Measurements from ENCODE around the gene SETDB1. TPM values are rescaled to one million over a fixed set of nuclear protein-coding genes. Genes with fewer than 3 reads are reported as not detected.
A peak's percentile ranks its signal among the peaks of the same experiment; 100 is the strongest.

The SETDB1 gene
- total RNA-seq, 1 donor from 2014 or later: 47.5 TPM

DNA sequence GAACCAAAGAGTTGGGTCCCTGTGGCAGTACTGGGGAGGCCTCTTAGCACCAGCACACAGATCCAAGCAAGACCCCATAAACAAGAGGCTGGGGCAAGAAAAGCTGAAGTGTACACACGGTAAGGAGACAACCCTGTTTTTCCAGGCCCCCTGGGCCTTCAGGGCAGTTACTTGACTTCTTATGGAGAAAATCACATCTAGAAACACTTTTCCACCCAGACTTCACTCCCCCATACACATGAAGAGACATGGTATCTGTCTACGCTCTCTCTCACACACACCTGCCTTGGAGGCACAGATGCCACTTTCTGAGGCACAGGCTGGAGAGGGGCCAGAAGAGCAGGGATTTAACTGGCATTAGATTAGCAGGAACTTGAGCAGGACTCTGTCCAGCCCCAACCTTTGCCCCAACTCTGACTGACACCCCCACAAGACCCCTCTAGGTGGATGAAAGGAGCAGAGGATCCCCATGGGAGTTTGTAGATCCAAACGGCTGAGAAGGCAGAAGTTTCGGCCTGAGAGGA, 46.3 kb downstream of the SETDB1 start:
- Histone ChIP-seq H3K9ac (ENCODE audit: low read depth in 1 of 3, low read length in 3 of 3) (peak overlapping the region; percentile 54 to 92 (median 56)), H3K4me3 (ENCODE audit: low read length in 3 of 3) (peak overlapping the region; percentile 83 to 92 (median 89)), H3K4me1 (ENCODE audit: control insufficient read depth in 3 of 3, insufficient read depth in 3 of 3, low read length in 3 of 3) (peaks cover 42 to 49% (median 42%) of the 10 kb centered on the region in 3 donors)

DNA sequence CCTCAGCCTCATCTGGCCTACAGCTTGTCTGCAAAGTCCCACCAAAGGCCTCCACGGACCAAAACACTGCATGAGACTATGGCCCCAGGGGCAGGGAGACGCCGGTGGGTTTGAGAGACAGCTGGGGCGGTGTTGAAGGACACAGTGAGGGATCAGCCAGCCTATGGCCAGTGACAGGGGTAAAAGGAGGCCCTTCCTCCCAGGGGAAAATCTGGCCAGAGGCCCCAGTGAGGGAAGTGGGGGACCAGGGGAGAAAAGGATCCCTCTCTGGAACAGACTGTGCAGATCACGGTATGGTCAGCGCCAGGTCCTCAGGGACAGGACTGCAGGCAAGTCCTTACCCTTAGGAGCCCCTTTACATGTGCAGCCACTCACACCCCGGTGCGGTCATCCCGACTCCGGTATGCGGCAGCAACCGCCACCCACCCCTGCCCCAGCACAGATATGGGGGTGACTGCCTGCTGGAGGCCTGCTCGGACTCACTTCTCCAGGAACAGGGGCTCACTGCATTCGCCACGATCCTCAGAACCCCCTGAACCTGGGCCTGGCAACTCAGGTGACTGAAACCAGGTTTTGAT, 47.2 kb downstream of the SETDB1 start:
- H3K4me1 ChIP-seq (ENCODE audit: control insufficient read depth in 3 of 3, insufficient read depth in 3 of 3, low read length in 3 of 3): peaks cover 44 to 56% (median 44%) of the 10 kb centered on the region in 3 donors
- peak overlapping the region; percentile 83 to 92 (median 89) for H3K4me3 ChIP-seq (ENCODE audit: low read length in 3 of 3)
- H3K9ac ChIP-seq (ENCODE audit: low read depth in 1 of 3, low read length in 3 of 3): peak overlapping the region; percentile 87 to 95 (median 92)
- H3K36me3 ChIP-seq (ENCODE audit: control insufficient read depth in 3 of 3, insufficient read depth in 3 of 3, low read length in 3 of 3): peaks cover 5 to 13% (median 6%) of the 10 kb centered on the region in 3 donors
- no peaks in the 10 kb centered on the region for H3K9me3 ChIP-seq (ENCODE audit: control insufficient read depth in 3 of 3, low read length in 3 of 3)
- peak overlapping the region; percentile 79 for H3K27ac ChIP-seq (ENCODE audit: low read depth, low read length)
- no peaks in the 10 kb centered on the region for H3K27me3 ChIP-seq (ENCODE audit: control insufficient read depth in 3 of 3, insufficient read depth in 3 of 3, low read length in 3 of 3)

More for the DNA sequence above, 46.3 kb downstream of the SETDB1 start:
- no peaks in the 10 kb centered on the region for H3K27me3 ChIP-seq (ENCODE audit: control insufficient read depth in 3 of 3, insufficient read depth in 3 of 3, low read length in 3 of 3)
- no peaks in the 10 kb centered on the region for H3K9me3 ChIP-seq (ENCODE audit: control insufficient read depth in 3 of 3, low read length in 3 of 3)
- peak overlapping the region; percentile 79 for H3K27ac ChIP-seq (ENCODE audit: low read depth, low read length)
- peaks cover 14 to 21% (median 14%) of the 10 kb centered on the region in 3 donors for H3K36me3 ChIP-seq (ENCODE audit: control insufficient read depth in 3 of 3, insufficient read depth in 3 of 3, low read length in 3 of 3)

DNA sequence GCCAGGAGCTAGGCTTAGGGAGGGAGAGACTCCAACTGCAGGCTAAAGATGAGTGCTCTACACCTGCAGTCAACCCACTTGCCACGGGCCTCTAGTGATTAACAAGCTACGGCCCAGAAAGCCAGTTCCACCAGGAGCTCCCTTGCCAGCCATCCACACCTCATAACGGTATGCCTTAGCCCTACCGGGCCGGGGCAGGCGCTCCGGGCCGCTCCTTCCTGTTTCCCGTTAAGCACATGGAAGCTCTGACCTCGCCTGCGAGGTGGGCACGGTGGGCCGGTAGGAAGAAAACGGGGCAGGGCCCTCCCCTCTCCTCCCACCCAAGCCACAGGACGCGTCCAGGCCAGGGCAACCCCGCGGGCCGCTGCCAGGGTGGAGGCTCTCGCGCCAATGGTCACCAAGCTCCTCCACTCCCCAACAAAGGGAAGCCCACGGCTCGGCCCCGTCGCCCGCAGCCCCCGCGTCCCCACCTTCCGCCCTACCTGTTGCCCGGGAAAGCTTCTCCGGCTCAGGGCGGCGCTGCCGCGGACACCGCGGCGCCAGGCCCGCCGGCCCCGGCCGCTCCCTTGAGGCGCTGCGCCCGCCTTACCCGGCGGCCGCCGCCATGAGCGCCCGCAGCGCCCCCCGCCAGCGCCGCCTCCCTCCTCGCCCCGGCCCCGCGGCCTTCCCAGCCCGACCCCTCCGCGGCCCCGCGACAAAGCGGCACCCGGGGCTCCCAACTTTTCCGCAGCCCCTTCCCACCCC, 47.8 kb downstream of the SETDB1 start:
- Histone ChIP-seq H3K27me3 (ENCODE audit: control insufficient read depth in 3 of 3, insufficient read depth in 3 of 3, low read length in 3 of 3) (no peaks in the 10 kb centered on the region), H3K9ac (ENCODE audit: low read depth in 1 of 3, low read length in 3 of 3) (peak overlapping the region; percentile 87 to 95 (median 92)), H3K27ac (ENCODE audit: low read depth, low read length) (peak overlapping the region; percentile 79), H3K4me1 (ENCODE audit: control insufficient read depth in 3 of 3, insufficient read depth in 3 of 3, low read length in 3 of 3) (peaks cover 44 to 57% (median 44%) of the 10 kb centered on the region in 3 donors), H3K9me3 (ENCODE audit: control insufficient read depth in 3 of 3, low read length in 3 of 3) (no peaks in the 10 kb centered on the region), H3K4me3 (ENCODE audit: low read length in 3 of 3) (peak overlapping the region; percentile 83 to 92 (median 89)), H3K36me3 (ENCODE audit: control insufficient read depth in 3 of 3, insufficient read depth in 3 of 3, low read length in 3 of 3) (peaks cover 0 to 6% (median 0%) of the 10 kb centered on the region in 3 donors)

DNA sequence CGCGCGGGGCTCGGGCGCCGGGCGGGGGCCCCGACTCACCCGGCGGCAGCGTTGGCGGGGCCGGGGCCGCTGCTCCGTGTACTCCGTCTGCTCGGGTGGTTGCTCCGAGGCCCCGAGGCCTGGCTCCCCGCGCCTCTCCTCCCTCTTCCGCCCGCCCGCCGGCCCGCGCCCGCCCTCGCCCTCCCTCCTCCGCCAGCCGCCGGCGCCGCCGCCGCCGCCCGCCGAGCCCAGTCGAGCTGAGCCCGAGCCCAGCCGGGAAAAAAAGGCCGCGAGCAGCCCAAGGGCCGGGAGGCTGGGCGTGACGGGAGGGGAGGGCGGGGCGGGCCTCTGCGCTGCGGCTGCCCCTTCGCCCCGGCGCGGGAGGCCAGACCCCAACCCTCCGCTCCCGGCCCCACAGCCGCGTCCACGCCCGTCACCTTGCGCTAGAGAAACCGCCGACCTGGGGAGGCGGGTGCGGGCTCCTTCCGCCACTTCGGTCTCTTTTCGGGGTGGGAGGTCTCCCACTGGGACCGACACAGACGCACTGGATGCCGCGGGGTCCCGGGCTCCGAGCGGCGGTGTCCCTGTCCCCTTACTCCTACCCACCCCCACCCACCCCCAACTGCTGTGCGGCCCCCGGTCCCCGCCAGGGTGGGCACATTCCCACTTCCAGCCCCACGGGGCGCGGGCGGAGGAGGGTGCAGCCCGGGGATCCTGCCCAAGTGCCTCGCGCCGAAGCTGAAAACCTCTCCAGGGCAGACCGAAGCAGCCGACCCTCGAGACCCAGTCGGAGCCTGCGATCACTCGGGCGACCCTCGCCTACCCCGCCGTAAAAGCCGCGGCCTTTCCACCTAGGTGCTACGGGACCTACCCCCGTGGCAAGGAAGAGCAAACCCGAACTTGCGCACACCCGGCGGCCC, 48.7 kb downstream of the SETDB1 start, which contains the start of gene CERS2:
TSS of gene CERS2 (minus strand) at position 256 of the 899 bp plus-strand sequence. CDS start 5,745 bp downstream, outside the sequence.
- peak within 1 kb of the TSS; percentile 83 to 92 (median 89) for H3K4me3 ChIP-seq (ENCODE audit: low read length in 3 of 3)
- H3K9ac ChIP-seq (ENCODE audit: low read depth in 1 of 3, low read length in 3 of 3): peak within 1 kb of the TSS; percentile 87 to 95 (median 92)
- H3K36me3 ChIP-seq (ENCODE audit: control insufficient read depth in 3 of 3, insufficient read depth in 3 of 3, low read length in 3 of 3): peaks cover 0 to 5% (median 0%) of the 10 kb centered on the region in 3 donors
- H3K27ac ChIP-seq (ENCODE audit: low read depth, low read length): peak within 1 kb of the TSS; percentile 79
- no peaks in the 10 kb centered on the region for H3K9me3 ChIP-seq (ENCODE audit: control insufficient read depth in 3 of 3, low read length in 3 of 3)
- H3K4me1 ChIP-seq (ENCODE audit: control insufficient read depth in 3 of 3, insufficient read depth in 3 of 3, low read length in 3 of 3): peaks cover 46 to 60% (median 51%) of the 10 kb centered on the region in 3 donors
- no peaks in the 10 kb centered on the region for H3K27me3 ChIP-seq (ENCODE audit: control insufficient read depth in 3 of 3, insufficient read depth in 3 of 3, low read length in 3 of 3)

DNA sequence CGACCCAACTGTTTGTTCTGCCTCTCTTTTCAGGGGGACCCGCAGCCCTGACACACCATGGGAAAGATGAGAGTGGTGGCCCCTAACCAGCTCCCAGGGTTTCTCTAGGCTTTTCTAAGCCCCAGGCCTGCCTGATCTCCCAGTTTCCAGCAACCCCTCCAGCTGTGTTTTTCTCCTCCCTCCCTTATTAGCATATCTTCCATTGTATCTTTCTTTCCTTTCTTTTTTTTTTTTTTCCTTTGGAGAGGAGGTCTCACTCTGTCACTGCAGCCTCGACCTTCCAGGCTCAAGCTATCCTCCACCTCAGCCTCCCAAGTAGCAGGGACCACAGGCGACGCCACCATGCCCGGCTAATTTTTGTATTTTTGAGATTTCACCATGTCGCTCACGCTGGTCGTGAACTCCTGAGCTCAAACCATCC, 50.2 kb downstream of the SETDB1 start:
- no peaks in the 10 kb centered on the region for H3K9me3 ChIP-seq (ENCODE audit: control insufficient read depth in 3 of 3, low read length in 3 of 3)
- H3K27ac ChIP-seq (ENCODE audit: low read depth, low read length): peak overlapping the region; percentile 66
- H3K36me3 ChIP-seq (ENCODE audit: control insufficient read depth in 3 of 3, insufficient read depth in 3 of 3, low read length in 3 of 3): peaks cover 0 to 5% (median 0%) of the 10 kb centered on the region in 3 donors
- peaks cover 33 to 45% (median 40%) of the 10 kb centered on the region in 3 donors for H3K4me1 ChIP-seq (ENCODE audit: control insufficient read depth in 3 of 3, insufficient read depth in 3 of 3, low read length in 3 of 3)
- H3K4me3 ChIP-seq (ENCODE audit: low read length in 3 of 3): no peak overlapping the region
- no peaks in the 10 kb centered on the region for H3K27me3 ChIP-seq (ENCODE audit: control insufficient read depth in 3 of 3, insufficient read depth in 3 of 3, low read length in 3 of 3)
- H3K9ac ChIP-seq (ENCODE audit: low read depth in 1 of 3, low read length in 3 of 3): peak overlapping the region in 1 of 3 donors; percentile 51

DNA sequence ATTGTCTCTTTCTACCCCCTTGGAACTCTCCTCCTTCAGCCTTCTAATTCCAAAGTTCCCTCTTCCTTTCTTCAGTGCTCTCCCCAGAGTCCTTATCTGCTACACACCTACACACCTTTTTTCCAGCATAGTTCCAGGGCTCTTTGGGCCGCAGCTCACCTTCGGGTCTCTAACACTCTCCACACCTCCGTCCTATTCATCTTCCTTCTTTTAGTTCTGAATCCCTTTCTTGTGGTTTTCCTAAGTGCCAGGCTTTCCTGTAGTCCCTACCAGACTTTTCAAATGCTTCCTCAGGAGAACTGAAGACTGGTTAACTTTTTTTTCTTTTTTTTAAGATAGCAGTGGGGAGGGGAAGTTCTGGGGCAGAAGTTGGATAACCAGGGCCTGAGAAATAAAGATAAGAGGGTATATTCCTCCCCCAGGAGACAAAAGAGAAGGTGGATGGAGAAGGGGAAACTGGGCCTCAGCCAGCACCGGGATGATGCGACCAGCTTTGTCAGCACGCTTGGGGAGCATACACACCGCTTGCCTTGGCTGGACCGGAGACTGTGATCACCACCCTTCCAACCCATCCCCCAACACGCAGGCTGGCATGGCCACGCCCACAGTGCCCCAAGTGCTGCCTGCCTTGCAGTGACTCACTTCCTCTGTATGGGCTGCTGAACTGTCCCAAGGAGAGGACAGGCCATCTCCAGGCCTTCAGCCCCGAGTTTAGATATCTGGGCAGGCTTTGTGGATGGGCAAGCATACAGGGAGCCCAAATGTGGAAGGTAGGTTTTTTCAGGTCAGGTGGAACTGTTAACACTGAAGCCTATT, 50.9 kb downstream of the SETDB1 start:
- Histone ChIP-seq H3K9ac (ENCODE audit: low read depth in 1 of 3, low read length in 3 of 3) (peak overlapping the region; percentile 7 to 45 (median 40)), H3K36me3 (ENCODE audit: control insufficient read depth in 3 of 3, insufficient read depth in 3 of 3, low read length in 3 of 3) (peaks cover 0 to 2% (median 0%) of the 10 kb centered on the region in 3 donors), H3K4me3 (ENCODE audit: low read length in 3 of 3) (peak overlapping the region in 2 of 3 donors; percentile 30 to 49), H3K9me3 (ENCODE audit: control insufficient read depth in 3 of 3, low read length in 3 of 3) (no peaks in the 10 kb centered on the region), H3K4me1 (ENCODE audit: control insufficient read depth in 3 of 3, insufficient read depth in 3 of 3, low read length in 3 of 3) (peaks cover 26 to 39% (median 33%) of the 10 kb centered on the region in 3 donors), H3K27me3 (ENCODE audit: control insufficient read depth in 3 of 3, insufficient read depth in 3 of 3, low read length in 3 of 3) (no peaks in the 10 kb centered on the region), H3K27ac (ENCODE audit: low read depth, low read length) (peak overlapping the region; percentile 66)

DNA sequence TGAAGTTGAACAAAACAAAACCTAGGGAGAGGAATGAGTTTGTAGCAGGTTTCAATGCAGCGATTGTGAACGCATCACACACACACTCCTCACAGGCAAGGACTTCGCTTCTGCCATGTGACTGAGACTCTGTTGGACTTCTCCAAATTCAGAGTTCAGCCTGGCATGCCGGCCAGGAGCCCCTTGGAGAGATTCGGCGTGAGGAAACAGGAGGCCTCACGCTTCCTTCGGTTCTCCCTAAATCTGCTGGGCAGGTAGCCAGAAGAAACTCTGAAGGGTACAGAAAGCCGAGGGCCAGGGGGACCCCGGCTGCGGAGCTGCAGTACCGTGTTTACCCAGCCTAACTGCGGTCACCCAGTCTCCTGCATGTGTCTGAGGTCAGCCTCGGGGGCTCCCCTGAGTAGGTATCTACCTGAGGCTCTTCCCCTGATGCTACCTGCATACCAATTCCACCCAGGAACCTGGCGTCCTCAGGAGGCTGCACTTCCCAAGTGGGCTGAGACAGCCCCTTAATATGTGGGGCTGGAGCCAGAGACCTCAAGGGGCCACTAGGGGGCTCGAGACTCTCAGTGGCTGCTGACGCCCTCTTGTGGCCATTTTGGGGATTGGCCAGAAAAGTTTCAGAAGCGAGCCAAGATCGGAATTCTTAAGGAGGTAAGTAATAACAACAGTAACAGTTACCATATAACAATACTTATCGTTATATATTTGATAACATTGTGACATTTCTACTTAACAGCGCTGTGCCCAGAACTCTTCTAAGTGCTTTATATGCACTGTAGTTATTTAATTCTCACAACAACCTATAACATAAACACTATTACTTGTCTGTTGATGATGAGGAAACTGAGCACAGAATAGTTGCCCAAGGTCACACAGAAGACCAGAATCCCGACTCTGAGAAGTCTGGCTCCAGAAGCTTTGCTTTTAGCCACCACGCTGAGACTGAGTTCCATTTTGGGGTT, 53.2 kb downstream of the SETDB1 start:
- H3K9ac ChIP-seq (ENCODE audit: low read depth in 1 of 3, low read length in 3 of 3): peak overlapping the region in 2 of 3 donors; percentile 10 to 50

DNA sequence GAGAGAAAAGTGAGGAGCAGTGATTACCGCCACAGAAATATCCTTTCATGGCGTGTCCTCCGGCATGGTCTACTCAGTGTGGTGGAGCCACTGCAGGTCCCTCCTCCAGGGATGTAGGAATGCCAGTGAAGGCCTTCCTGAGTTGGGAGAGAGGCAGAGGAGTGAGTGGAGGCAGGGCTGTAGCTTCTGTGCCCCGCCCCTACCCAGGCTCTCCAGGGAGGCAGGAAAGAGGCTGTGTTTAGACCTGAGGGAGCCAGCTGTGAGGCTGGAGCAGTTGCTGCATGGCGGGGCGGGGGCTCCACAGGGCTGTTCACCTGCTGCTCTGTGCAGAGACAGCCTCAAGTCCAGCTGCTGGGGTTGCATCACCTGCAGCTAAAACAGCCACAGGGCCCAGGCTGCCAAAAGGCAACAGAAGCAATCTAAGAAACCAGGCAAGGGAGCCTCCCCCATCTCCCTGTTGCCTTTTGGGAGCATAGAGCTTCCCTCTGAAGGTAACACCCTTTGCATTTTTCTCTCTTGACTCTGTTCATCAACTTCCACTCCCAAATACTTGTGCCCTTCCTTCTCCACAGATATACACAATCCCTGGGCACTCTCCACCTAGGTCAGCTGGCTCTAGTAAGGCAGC, 55.1 kb downstream of the SETDB1 start:
- H3K9ac ChIP-seq (ENCODE audit: low read depth in 1 of 3, low read length in 3 of 3): no peak overlapping the region
- peaks cover 12 to 17% (median 13%) of the 10 kb centered on the region in 3 donors for H3K4me1 ChIP-seq (ENCODE audit: control insufficient read depth in 3 of 3, insufficient read depth in 3 of 3, low read length in 3 of 3)
- H3K36me3 ChIP-seq (ENCODE audit: control insufficient read depth in 3 of 3, insufficient read depth in 3 of 3, low read length in 3 of 3): no peaks in the 10 kb centered on the region
- no peaks in the 10 kb centered on the region for H3K9me3 ChIP-seq (ENCODE audit: control insufficient read depth in 3 of 3, low read length in 3 of 3)
- H3K27me3 ChIP-seq (ENCODE audit: control insufficient read depth in 3 of 3, insufficient read depth in 3 of 3, low read length in 3 of 3): no peaks in the 10 kb centered on the region
- H3K27ac ChIP-seq (ENCODE audit: low read depth, low read length): no peak overlapping the region
- H3K4me3 ChIP-seq (ENCODE audit: low read length in 3 of 3): no peak overlapping the region

More for the DNA sequence above, 53.2 kb downstream of the SETDB1 start:
- Histone ChIP-seq H3K27me3 (ENCODE audit: control insufficient read depth in 3 of 3, insufficient read depth in 3 of 3, low read length in 3 of 3) (no peaks in the 10 kb centered on the region), H3K4me1 (ENCODE audit: control insufficient read depth in 3 of 3, insufficient read depth in 3 of 3, low read length in 3 of 3) (peaks cover 9 to 20% (median 15%) of the 10 kb centered on the region in 3 donors), H3K36me3 (ENCODE audit: control insufficient read depth in 3 of 3, insufficient read depth in 3 of 3, low read length in 3 of 3) (no peaks in the 10 kb centered on the region), H3K9me3 (ENCODE audit: control insufficient read depth in 3 of 3, low read length in 3 of 3) (no peaks in the 10 kb centered on the region), H3K4me3 (ENCODE audit: low read length in 3 of 3) (peak overlapping the region in 1 of 3 donors; percentile 14), H3K27ac (ENCODE audit: low read depth, low read length) (no peak overlapping the region)
